Measurements from ENCODE around the gene DCST1.

The DCST1 gene

DNA sequence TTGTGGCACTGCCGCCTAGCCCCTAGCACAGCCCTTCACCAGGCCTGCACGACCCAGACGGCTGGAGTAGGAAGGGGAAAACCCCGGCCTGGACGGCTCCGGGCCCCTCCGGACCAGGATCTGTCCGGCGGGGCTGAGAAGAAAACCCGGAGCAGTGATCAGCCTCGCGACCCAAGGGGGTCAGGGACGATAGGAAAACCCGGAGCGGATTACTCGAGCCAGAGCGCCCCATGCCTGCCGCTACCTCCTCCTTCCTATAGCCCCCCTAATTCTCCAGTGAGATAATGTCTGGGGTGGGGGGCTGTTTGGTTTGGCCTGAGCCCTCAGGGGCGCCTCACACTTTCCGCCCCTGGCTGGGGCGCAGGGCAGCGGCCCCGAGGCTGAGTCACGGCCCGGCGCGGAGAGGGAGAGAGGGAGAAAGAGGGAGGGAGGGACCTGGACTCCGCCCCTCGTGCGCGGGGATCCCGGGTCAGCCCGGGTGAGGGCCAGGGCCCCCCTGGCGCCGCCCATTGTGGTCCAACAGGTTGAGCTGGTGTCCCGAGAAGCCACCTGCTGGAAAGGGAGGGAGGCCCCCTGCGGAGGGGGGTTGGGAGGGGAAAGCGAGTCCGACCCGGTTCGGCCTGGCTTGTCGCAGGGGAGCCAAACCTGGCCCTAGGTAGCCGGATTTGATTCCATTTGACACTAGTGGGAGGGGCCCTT is 32.7 kb upstream of the DCST1 start:
- peak; percentile 66 to 81 (median 79) for DNase-seq (ENCODE audit: low read depth in 2 of 3, low spot score in 2 of 3)

DNA sequence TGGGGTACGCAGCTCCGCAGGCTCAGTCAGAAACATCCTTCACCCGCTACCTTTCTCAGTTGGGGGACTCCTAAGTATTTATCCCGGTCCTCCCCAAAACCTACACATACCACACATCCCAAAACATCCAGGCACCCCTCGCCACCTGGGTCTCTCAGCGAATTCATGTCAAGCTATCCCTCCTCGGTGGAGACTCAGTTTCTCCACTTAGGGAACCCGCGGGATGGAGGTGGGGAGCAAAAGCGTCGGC is 32.3 kb upstream of the DCST1 start:
- DNase-seq (ENCODE audit: low read depth in 2 of 3, low spot score in 2 of 3): peak in 1 of 3 experiments; percentile 41

DNA sequence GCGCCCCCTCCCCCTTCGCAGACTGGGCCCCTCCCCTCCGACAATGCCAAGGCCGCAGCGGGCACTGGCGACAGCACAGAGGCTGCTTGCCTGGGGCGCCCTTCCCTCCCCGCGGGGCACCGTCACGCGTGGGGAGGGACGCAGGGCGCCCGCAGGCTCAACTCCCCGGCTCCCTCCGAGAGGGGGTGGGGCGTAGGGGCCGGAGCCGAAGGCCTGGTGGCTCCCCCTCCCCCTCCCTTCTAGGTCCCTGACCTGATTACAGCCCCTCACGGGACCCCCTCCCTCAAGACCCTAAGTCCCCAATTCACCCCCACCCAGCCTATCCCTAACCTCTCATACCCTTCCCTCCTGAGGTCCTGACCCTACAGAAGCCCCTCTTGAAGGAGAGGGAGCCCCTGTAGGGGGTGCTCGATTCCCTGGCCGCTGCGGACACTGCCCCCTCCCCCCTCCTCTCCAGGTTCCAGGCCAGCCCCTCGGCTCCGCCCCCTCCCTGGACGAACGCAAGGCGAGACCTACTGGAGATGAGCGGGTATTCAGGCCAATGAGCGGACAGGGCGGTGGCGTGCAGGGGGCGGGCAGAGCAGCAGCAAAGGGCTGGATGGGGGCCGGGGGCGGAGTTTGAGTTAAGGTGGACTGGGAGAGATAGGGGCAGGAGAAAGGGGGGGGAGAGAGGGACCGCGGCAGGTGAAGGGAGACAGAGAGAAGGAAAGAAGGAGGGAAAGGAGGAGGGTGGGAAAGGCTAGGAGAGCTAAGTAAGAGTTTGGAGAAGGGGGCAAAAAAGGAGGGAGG is 31.8 kb upstream of the DCST1 start:
- DNase-seq (ENCODE audit: low read depth in 2 of 3, low spot score in 2 of 3): peak; percentile 92 to 95 (median 93)

DNA sequence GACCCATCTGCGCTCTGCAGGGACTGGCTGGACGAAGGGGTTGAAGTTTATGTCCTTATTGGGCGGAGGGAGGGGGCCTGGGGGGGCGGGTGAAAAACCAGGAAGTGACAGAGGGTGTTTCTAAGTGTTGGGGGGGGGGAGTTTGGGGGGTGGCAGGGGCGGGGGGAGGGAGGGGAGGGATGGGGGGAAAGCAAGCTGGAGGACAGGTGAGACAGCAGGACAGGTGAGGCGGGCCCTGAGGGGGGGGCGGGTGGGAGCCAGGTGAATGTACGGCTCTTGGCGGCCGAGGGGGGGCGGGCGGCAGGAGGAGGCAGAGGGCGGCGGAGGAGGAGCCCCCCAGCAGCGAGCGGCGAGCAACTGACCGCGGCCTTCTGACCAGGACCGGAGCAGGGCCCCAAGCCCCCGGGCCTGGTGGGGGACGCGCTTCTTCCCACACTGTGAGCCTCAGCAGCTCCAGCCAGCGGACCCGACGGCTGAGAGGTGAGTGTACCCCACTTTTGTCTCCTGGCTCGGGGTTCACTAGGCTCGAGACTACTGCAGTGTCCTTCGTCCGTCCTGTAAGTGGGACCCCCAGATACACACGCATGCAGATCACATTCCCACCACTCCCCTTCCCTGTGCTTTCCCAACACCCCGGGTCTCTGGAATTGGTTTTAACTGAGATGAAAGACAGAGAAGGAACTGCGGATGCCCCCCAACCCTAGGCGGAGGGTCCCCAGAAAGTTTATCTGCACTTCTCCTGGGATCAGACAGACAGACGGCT is 31.0 kb upstream of the DCST1 start, which contains the start of gene ZBTB7B:
TSS of gene ZBTB7B (plus strand) at position 339 of the 763 bp plus-strand sequence. CDS start 11,859 bp downstream, outside the sequence.
- no peak for DNase-seq (ENCODE audit: low read depth in 2 of 3, low spot score in 2 of 3)

DNA sequence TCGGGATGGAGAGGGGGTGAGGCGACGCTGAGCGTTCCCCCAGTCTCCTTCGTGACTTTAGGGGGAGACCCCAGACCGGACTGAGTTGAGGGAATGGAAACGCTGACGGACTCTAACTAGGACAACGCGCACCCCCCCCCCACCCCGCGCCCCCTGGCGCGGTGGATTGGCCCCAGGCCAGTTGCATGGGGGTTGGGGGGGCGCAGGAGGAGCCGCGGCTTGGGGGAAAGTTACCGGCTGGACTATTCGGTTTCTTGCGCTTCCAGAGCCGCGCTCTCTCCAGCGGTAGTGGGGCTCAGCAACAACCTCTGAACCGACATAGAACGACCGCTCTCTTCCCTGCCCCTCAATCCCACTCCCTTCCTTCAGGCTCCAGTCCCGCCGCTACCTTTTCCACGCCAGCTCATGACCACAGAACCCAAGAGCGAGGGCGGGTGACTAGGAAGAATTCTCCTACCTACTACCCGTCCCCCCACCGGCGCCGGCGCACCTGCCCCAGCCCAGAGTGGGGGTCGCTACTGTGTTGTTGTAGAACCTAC is 30.3 kb upstream of the DCST1 start:
- DNase-seq (ENCODE audit: low read depth in 2 of 3, low spot score in 2 of 3): no peak

DNA sequence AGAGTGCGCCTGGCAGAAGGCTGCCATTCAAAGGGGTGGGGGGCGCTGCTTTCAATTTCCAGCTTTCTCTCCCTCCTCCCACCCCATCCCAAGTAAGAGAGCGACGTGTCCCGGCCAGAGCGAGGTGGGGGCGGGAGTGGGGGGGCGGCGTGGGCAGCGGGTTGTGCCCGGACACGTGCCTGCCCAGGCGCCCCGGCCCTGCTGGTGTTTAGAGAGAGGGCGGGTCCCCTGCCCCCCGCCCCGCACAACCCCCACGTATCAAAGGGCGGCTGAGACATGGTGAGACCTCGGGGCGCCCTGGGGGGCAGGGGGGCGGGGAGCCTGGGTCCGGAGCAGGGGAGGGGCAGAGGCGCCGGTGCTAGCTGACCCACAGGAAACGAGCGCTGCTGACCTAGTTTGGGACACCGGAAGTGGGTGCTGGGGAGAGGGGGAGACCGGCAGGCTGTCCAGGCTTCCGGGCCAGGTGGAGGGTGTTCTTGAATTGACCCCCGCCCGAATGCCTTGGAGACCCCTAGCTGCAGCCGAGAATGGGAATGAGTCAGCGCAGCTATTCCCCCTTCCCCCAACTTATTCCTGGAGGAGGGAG is 29.8 kb upstream of the DCST1 start:
- DNase-seq (ENCODE audit: low read depth in 2 of 3, low spot score in 2 of 3): no peak

DNA sequence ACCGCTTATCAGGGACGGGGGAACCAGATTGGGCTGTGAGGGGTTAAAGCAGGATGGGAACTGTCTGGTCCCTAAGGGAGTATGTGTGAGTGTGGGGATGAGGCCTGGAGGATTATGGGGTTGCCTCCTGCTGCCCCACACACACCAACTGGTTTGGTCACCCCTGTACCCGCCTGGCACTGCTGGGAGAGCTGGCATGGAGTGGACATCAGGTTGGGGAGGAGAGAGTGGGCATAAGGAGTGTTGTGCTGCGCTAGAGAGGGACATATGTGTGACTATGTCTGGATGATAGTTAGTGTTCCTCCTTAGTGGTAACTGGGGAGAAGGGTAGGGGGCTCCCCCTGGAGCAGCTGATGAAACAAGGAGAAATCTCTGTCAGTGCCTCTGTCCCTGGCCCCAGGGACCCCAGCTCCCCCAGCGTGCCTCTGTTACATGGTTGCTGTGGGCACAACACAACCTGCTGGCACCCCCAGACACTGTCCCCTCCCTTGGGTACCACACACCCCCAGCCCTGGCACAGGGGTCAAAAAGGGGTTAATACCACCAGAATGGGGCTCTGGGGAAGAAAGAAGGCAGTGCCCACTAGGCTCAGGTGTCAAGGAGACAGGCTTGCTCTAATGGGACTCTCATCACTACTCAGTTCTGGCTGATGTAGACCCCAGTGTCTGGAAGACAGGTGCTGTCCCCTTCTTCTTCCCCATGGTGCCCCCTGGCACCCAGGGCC is 29.1 kb upstream of the DCST1 start:
- DNase-seq (ENCODE audit: low read depth in 2 of 3, low spot score in 2 of 3): no peak

DNA sequence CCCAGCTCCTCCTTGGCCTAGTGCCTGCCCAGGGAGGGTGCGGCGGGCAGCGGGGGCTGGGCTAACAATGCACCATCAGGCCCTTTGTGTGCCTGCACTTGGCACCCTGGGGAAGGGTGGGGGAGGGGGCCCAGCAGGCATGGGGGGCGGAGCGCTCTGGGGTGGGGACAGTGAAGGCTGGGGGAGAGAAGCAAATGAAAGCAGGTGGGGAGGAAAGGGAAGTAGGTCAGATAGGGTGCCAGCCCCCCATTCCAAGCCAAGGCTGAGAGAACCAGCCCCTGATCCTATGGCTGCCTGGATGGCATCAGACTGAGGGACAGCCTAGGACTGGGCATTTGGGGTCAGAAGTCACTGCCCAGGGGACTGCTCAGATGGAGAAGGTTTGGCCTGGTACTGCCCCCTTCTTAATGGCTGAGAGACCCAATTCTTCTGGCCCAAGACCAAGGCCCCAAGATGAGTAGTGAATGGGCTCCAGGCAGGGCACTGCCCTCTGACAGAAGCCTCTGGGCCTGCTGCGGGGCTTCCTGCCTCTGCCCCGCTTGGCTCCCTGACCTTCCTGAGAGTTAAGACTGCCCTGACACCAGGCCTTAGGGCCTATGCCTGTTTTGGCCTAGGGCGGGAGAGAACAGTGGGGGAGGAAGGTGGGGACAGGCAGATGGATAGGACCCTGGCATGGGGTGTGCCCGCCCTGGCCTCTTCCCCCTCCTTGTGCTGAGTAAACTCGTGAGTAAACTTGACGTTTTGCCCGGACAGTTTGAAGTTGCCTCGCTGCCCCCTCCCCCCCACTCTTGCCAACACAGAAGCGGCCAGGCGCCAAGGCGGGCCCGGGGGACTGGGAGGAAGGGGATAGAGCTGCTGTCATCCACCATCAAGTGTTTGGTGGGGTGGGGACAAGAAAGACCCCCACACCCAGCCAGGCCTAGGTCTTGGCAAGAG is 28.3 kb upstream of the DCST1 start:
- no peak for DNase-seq (ENCODE audit: low read depth in 2 of 3, low spot score in 2 of 3)

DNA sequence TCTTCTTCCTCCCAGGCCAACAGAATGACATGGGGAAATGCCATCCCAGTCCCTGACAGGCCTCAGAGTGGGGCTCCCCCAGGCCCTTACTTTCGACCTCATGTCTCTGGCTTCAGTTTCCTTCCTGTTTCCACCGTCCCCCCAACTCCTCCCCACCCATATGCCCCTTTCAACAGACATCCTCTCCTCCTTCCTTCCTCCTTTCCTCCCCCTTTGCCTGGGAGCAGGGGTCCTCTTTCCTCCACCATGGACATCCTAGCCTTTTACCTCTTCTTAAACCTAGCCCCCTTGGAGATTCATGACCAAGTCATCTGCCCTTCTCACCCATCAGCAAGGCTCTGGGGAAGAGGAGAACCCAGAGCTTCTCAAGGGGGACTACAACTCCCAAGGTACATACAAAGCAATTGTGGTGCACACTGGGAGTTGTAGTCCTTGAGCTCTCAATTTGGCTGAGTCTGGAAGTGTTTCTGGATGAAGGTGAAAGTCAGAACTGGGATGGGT is 27.0 kb upstream of the DCST1 start:
- peak in 1 of 3 experiments; percentile 30 for DNase-seq (ENCODE audit: low read depth in 2 of 3, low spot score in 2 of 3)

DNA sequence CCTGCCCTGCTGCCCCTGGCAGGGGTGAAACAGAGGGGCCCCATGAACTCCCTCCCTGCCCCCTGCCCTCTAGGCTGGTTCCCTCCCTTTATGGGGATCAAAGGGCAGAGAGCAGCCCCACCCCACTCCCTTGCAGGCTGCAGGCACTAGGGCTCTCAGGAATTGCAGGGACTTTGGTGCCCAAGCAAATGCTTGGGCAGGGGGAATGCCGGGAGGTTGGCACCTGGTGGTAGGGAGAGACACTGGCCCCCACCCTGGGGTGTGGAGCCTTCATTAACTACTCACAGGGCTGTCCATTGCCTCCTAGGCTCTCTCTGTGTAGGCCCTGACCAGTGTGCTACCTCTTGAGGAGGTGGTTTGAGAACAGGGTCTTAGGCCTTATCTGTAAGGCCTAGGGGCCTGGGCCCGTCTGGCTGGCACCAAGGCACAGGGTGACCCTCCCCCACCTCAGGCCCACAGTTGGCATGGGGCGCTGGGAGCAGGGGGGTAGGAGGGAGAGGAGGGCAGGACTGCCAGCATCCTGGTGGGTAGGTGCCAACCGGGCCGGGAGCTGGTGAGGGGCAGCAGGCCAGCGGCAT is 26.3 kb upstream of the DCST1 start:
- DNase-seq (ENCODE audit: low read depth in 2 of 3, low spot score in 2 of 3): no peak

DNA sequence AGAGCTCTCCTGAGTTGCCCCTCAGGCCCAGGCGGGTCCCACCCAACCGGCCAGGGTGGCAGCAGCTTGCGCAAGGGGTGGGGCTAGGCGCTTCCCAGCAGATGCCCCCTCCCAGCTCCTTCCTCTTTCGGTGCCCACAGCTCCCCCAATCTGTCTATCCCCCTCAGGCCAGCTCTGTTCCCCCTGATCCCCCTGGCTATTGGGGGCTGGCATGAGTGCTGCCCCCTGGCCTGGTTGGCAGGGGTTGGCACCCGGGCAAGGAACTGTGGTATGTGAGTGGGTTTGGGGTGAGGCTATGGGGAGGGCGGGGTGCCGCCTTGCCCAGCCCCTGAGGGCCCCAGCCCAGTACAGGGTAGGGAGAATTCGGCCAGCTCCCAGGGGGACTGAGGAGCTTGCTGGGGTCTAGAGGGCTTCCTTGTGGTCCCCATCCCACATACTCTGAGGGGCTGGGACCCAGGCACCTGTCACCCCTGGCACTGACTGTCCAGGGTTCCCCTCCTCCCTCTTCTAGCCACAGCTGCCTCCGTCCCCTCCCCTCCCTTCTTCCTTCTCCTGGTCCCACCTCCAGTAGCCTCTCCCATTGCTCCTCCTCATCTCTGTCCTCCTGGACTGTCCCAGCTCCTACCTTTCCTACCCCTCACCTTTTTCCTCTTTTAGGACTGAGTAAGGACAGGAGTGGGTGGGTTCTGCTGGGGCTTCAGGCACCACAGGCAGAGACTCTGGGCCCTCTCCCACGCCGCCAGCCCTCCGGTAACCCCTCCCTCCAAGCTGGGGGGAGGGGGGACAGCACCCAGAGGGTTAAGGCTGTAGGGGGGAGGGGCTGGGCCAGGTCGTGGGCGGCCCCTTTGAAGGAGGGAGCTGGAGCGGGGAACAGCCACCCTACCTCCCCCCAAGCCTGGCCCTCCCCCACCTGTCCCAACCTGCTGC is 25.3 kb upstream of the DCST1 start:
- no peak for DNase-seq (ENCODE audit: low read depth in 2 of 3, low spot score in 2 of 3)

DNA sequence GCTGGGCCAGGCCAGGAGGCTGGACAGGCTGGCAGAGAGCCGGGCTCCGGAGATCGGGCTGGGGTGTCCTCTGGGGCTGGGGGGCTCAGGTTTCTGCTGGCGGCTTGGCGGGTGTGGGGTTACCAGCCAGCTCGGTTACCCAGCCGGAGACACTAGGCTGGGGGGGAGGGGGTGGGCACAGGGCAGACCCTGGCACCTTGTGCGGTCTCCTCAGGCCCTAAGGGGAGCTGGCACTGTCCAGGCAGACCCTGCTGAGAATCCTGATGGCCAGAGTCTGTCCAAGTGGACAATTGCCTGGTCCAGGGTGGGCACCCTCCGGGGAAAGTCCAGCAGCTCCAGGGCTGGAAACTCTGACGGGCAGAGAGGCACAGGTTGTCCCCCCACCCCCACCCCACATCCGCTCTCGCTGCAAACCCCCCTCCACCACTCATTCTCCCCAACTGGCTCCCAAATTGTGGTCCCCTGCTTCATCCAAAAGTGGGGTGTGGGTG is 24.4 kb upstream of the DCST1 start:
- no peak for DNase-seq (ENCODE audit: low read depth in 2 of 3, low spot score in 2 of 3)

DNA sequence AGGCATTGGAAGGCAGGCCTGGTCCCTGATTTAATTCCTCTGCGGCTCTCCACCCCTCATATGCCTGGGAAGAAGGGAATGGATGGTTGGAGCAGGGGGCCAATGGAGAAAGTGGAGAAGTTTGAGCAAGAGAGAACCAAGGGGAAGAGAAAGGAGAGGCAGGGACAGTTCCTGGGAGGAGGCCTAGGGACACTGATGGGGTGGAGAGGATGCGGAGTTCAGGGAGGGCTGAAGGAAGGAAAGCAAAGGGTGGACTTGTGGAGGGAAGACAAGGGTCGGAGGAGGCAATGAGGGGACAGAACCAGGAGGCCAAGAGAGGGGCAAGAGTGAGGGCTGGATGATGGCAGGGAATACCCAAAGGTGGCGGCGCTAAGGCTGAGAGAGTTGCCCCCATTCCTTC is 23.9 kb upstream of the DCST1 start:
- DNase-seq (ENCODE audit: low read depth in 2 of 3, low spot score in 2 of 3): no peak

DNA sequence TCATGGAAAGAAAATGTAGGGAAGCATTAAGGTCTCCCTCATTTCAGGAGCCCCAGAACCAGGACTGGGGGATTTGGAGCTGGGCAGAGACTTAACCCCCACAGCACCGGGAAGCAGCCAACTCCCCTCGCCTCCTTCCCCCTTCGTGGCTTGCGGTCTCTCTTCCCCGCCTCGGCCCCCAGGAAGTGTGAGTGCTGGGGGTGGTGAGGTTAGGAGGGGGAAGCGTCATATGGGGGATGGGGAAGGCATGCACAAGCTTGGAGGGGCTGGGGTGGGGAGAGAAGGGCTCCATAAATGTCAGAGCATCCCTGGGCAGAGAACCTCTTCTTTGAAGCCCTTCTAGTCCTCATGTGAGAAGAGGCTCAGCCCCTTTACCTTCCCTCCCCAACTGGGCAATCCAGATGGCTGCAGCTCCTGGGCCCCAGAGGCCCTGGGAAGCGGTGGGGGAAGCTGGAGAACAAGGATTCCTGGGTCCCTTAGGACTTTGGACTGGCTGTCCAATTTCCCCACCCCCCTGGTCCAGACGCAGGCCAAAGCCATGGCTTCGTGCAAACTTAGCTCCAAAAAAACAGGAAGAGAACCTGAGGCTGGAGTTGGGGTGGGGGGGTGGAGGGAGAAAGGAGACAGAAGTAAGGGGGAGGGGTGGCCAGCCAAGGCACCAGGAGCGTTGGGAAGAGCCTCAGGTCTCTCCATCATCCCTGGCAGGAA is 23.3 kb upstream of the DCST1 start:
- no peak for DNase-seq (ENCODE audit: low read depth in 2 of 3, low spot score in 2 of 3)

DNA sequence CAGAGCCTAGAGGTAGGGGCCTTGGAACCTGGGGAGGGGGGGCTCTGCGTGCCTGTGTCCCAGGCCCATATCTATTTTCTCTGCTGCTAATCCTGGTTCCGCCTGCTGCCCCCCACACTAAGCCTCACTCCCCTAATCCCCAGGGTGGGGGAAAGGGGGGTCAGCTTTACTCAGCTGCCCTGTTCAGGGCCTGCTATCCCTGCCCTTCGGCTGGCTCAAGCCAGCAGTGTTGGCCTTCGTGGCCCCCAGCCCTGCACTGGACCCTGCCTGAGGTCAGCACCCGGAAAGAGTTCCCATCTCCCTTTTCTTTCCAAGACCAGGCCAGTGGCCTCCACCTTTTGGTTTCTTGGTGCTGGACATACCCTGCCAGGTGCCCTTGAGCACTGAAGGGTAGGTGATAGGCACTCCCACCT is 22.6 kb upstream of the DCST1 start:
- no peak for DNase-seq (ENCODE audit: low read depth in 2 of 3, low spot score in 2 of 3)

DNA sequence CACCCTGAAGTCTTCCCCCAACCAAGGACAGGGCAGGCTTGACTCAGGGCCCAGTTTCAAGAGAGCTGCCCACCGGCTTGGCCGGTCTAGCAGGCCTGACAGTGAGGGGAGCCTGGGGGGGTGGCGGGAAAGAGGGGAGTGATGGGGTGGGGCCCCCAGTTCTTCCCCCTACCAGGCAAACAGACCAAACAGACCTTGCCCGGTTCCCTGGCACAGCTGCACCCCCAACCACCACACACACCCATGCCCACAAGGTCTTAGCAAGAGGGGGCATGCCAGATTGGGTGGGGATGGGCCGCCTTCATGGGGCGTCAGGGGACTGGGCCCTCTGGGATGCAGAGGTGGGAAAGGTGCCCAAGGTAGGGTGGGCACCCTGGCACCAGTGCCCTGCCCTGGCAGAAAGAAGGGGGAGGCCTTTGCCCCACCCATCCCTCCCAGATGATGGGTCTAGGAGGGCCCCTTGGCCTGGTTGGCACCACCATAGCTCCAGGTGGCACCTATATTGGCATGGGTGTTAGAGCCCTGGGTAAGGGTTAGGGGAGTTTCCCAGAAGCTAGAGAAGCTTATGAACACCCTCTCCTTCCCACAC is 22.1 kb upstream of the DCST1 start:
- DNase-seq (ENCODE audit: low read depth in 2 of 3, low spot score in 2 of 3): no peak

DNA sequence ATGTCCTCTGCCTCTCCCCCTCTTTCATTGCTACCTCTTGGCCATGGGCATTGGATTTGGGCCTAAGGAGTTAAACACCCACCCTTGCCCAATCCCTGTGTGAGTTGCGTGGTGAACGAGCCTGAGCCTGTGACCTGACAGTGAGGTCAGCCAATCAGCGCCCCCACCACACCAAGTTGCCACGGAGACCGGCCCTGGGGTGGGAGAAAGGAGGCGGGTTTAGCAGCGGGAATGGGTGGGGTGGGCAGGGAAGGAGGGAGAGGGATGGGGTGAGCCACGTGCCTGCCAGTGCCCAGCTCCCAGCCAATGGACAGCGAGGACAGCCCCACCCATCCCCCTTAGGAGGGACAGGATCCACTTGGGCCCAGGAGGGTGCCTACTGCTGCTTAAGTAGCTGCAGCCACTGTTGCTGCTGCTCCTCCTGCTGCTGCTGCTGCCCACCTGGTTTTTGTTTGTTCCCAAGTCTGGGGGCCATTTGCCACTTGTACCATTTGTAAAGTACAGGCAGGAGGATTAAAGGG is 21.5 kb upstream of the DCST1 start:
- no peak for DNase-seq (ENCODE audit: low read depth in 2 of 3, low spot score in 2 of 3)

Data from activated CD8-positive, alpha-beta memory T cell treated with anti-CD3 and anti-CD28 coated beads for 48 hours (primary cell).